Measurements from ENCODE around the gene FAM228B. TPM values are rescaled to one million over a fixed set of nuclear protein-coding genes. Genes with fewer than 3 reads are reported as not detected.

FAM228B gene
- total RNA-seq, 1 donor from 2014 or later = 26.2 TPM

DNA sequence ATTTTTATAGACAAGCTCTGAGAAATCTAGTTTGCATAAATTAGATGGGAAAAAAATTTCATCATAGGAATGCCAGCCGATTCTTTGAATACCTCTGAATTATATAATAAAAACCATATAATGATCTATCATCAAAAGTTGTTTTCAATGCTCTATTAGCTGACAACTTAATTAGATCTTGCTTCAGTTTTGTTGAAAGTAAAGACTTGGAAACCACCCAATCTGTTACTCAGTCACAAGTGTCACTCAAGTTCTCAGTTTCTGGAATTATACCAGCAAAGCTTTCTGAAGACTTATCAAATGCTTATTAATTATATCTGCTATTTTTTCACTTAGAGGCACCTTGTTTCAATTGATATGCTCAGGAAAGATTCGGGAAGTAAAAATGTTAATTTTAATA, 21.3 kb upstream of the FAM228B start:
- DNase-seq = no peak
- TF ChIP-seq, protein P1, sequence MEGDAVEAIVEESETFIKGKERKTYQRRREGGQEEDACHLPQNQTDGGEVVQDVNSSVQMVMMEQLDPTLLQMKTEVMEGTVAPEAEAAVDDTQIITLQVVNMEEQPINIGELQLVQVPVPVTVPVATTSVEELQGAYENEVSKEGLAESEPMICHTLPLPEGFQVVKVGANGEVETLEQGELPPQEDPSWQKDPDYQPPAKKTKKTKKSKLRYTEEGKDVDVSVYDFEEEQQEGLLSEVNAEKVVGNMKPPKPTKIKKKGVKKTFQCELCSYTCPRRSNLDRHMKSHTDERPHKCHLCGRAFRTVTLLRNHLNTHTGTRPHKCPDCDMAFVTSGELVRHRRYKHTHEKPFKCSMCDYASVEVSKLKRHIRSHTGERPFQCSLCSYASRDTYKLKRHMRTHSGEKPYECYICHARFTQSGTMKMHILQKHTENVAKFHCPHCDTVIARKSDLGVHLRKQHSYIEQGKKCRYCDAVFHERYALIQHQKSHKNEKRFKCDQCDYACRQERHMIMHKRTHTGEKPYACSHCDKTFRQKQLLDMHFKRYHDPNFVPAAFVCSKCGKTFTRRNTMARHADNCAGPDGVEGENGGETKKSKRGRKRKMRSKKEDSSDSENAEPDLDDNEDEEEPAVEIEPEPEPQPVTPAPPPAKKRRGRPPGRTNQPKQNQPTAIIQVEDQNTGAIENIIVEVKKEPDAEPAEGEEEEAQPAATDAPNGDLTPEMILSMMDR (IDR thresholded peaks at IDR 0.05) = no peak
- Mint-ChIP-seq H3K4me3 (no peak overlapping the region), H3K36me3 (ENCODE audit: low read depth) (peaks cover 26% of the 10 kb centered on the region), H3K27ac (no peak overlapping the region), H3K9me3 (peaks cover 6% of the 10 kb centered on the region), H3K4me1 (peaks cover 26% of the 10 kb centered on the region), H3K27me3 (no peaks in the 10 kb centered on the region)
- ChIA-PET POLR2A (no interaction called here), CTCF (no interaction called here)
- intact Hi-C loops (cut with micrococcal nuclease) = no loop called here
- ATAC-seq (ENCODE audit: low read depth) = no peak

DNA sequence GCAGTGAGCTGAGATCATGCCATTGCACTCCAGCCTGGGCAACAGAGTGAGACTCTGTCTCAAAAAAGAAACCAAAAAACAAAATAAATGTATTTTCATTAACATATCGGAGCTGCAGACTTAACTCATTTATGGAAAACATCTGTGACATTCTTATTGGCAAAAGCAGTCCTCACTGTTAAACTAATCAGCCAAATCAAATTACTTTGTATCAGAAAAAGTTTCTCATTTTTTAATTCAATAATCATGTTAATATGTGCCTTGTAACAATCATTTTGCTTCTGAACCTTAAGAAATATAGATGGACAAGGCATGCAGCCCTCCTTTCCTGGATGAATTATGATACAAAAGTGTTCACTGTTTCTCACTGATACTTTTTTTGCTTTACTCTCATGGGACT, 20.6 kb upstream of the FAM228B start:
- H3K36me3 Mint-ChIP-seq (ENCODE audit: low read depth) = peaks cover 24% of the 10 kb centered on the region
- H3K27ac Mint-ChIP-seq = no peak overlapping the region
- TF ChIP-seq, protein P1 (IDR thresholded peaks at IDR 0.05) = no peak
- no peak for DNase-seq
- ATAC-seq (ENCODE audit: low read depth) = no peak
- no peak overlapping the region for H3K4me3 Mint-ChIP-seq
- peaks cover 26% of the 10 kb centered on the region for H3K4me1 Mint-ChIP-seq
- no peaks in the 10 kb centered on the region for H3K27me3 Mint-ChIP-seq
- intact Hi-C loops (cut with micrococcal nuclease) = no loop called here
- POLR2A ChIA-PET = no interaction called here
- CTCF ChIA-PET = interaction anchor here (0.6 kb wide), 1 partner anchor 278 kb away, joined by 3 read pairs; no protein-coding TSS in a partner anchor
- H3K9me3 Mint-ChIP-seq = peaks cover 11% of the 10 kb centered on the region

DNA sequence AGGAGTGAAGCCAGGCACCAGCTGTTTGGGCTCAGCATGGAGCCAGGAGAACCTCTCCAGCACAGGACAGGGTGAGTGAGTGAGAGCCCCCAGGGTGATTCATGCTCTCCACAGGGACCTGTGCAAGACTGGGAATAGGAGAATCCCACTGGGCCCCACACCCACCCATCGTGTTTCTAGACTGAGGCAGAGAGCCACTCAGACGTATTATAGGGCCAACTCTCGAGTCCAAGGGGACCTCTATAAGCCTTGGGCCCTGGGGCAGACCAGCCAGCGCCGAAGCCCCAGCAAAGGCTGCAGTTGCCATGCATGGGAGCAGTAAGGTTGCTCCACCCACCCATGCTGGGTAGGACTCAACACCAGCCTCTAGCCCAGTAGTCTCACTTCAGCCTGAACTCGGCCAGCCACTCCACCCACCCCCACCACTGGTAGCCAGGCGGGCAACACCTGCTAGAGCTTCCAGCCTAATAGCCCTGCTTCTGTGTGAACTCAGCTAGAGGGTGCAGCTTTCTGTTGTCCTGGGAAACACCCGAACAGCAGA, 19.1 kb upstream of the FAM228B start:
- Mint-ChIP-seq H3K36me3 (ENCODE audit: low read depth) (peaks cover 23% of the 10 kb centered on the region), H3K4me3 (no peak overlapping the region), H3K27ac (no peak overlapping the region), H3K27me3 (no peaks in the 10 kb centered on the region), H3K4me1 (peaks cover 26% of the 10 kb centered on the region), H3K9me3 (peaks cover 19% of the 10 kb centered on the region)
- ATAC-seq (ENCODE audit: low read depth) (no peak), DNase-seq (no peak)
- TF ChIP-seq, protein P1 (IDR thresholded peaks at IDR 0.05) = no peak
- POLR2A ChIA-PET = no interaction called here
- CTCF ChIA-PET = no interaction called here
- intact Hi-C loops (cut with micrococcal nuclease) = loop anchor here (2.0 kb wide), 1 partner anchor 51 kb away; no protein-coding TSS in a partner anchor

DNA sequence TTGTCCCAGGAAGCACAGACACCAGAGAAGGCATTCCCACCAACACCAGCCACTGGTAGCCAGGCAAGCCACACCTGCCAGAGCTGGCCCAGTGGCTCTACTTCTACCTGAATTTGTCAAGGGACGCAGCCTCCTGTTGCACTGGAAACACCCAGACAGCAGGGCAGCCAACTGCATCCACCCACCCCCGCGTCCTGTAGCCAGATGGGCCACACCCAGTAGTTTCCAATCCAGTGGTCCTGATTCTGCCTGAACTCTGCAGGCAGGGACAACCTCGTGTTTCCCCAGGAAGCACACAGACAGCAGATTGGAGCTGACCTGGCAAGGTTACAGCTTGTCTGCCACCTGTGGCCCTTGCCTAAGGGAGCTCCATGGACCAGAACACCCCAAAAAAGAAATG, 18.4 kb upstream of the FAM228B start:
- DNase-seq = no peak
- ChIA-PET POLR2A (interaction anchor here (0.6 kb wide), 1 partner anchor 239 kb away, joined by 3 read pairs; no protein-coding TSS in a partner anchor), CTCF (interaction anchor here (1.0 kb wide), 1 partner anchor 20 kb away, joined by 3 read pairs; the partner anchor contains the start of gene TP53I3)
- peak; percentile 42 for ATAC-seq (ENCODE audit: low read depth)
- Mint-ChIP-seq H3K27me3 (no peaks in the 10 kb centered on the region), H3K4me1 (peaks cover 26% of the 10 kb centered on the region), H3K4me3 (no peak overlapping the region), H3K27ac (peak overlapping the region; percentile 59), H3K9me3 (peaks cover 21% of the 10 kb centered on the region), H3K36me3 (ENCODE audit: low read depth) (peaks cover 19% of the 10 kb centered on the region)
- TF ChIP-seq, protein P1 (IDR thresholded peaks at IDR 0.05) = no peak
- intact Hi-C loops (cut with micrococcal nuclease) = loop anchor here (2.0 kb wide), 1 partner anchor 50 kb away; no protein-coding TSS in a partner anchor

DNA sequence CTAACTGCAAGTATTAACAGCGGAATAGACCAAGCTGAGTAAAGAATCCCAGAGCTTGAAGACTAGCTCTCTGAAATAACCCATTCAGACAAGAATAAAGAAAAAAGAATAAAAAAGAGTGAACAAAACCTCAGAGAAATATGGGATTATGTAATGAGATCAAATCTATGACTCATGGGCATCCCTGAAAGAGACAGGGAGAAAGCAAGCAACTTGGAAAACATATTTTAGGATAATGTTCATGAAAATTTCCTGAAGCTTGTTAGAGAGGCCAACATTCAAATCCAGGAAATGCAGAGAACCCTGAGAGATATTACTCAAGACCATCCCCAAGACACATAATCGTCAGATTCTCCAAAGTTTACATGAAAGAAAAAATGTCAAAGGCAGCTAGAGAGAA, 17.5 kb upstream of the FAM228B start:
- peaks cover 26% of the 10 kb centered on the region for H3K4me1 Mint-ChIP-seq
- ChIA-PET CTCF (no interaction called here), POLR2A (no interaction called here)
- no peak overlapping the region for H3K27ac Mint-ChIP-seq
- H3K4me3 Mint-ChIP-seq = no peak overlapping the region
- H3K9me3 Mint-ChIP-seq = peaks cover 21% of the 10 kb centered on the region
- DNase-seq = no peak
- TF ChIP-seq, protein P1 (IDR thresholded peaks at IDR 0.05) = no peak
- H3K36me3 Mint-ChIP-seq (ENCODE audit: low read depth) = peaks cover 16% of the 10 kb centered on the region
- ATAC-seq (ENCODE audit: low read depth) = no peak
- intact Hi-C loops (cut with micrococcal nuclease) = loop anchor here (2.0 kb wide), 1 partner anchor 49 kb away; no protein-coding TSS in a partner anchor
- H3K27me3 Mint-ChIP-seq = no peaks in the 10 kb centered on the region
